GM12874 (cell line): Measurements from ENCODE around the gene NCOA3.

Experiments
- CTCF ChIP-seq: IDR thresholded peaks from 2 replicates; pipeline ENCODE4 v1.5.1; 2011; ENCODE audit warnings: low read depth, mild to moderate bottlenecking, control low read depth, low read length, moderate library complexity; ENCODE audit not compliant: insufficient read depth

The NCOA3 gene

GRCh38 chr20:47645632-47646031, 143.9 kb downstream of the NCOA3 start:
- TF ChIP-seq CTCF: no peak

- no peak for TF ChIP-seq CTCF
These were observed 146.3 kb downstream of the NCOA3 start for GRCh38 chr20:47647994-47648393.

- no peak for TF ChIP-seq CTCF
These were observed 147.3 kb downstream of the NCOA3 start for GRCh38 chr20:47648943-47649342.

GRCh38 chr20:47652301-47652700, 150.6 kb downstream of the NCOA3 start:
- TF ChIP-seq CTCF: no peak

- no peak for TF ChIP-seq CTCF
These were observed 151.1 kb downstream of the NCOA3 start for GRCh38 chr20:47652794-47653193.

- TF ChIP-seq CTCF: no peak
These were observed 152.2 kb downstream of the NCOA3 start for GRCh38 chr20:47653869-47654268.

GRCh38 chr20:47654370-47654769, 152.7 kb downstream of the NCOA3 start:
- no peak for TF ChIP-seq CTCF

- no peak for TF ChIP-seq CTCF
These were observed 153.9 kb downstream of the NCOA3 start for GRCh38 chr20:47655635-47656034.
